ENCODE results near the gene PTPRJ. TPM values are rescaled to one million over a fixed set of nuclear protein-coding genes. Genes with fewer than 3 reads are reported as not detected.

PTPRJ gene
- total and polyA plus RNA-seq, 2 donors (not counting 1 experiment from before 2014, with no cell fraction given): 11.2 to 20.0 TPM

DNA sequence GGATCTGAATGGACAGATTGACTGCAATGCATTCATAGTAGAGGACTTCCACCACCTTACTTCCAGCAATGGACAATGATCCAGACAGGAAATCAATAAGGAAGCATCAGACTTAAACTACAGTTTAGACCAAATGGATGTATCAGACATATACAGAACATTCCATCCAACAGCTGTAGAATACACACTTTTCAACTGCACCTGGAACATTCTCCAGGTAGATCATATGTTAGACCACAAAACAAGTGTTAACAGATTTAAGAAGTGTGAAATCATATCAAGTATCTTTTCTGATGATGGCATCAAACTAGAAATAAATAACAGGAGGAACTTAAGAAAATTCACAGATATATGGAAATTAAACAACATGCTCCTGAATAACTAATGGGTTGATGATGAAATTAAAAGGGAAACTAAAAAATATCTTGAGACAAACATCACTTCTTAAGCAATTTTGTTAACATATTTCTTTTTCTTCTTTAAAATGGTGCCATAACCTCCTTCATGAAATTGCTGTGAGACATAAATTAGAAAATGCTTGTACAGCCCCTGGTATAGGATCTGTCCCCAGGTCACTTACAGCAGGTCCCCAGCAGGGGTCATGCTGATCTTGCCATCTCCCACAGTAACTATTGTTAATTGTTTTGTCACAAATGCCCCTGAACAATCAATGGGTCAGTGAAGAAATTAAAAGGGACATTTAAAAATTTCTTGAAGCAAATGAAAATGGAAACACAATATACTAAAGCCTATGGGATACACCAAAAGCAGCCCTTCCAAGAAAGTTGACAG lies 136.3 kb downstream of the PTPRJ start:
- H3K27ac Mint-ChIP-seq: no peak overlapping the region
- DNase-seq (no peak), ATAC-seq (ENCODE audit: low read depth) (peak; percentile 36)
- intact Hi-C loops (cut with micrococcal nuclease): no loop called here
- no peak overlapping the region for H3K9ac ChIP-seq (ENCODE audit: low read length)
- no peak overlapping the region for H3K27ac ChIP-seq (ENCODE audit: low read length in 2 of 2)
- peaks cover 4 to 16% (median 5%) of the 10 kb centered on the region in 3 donors for H3K9me3 ChIP-seq (ENCODE audit: control extremely low read depth in 1 of 3, control insufficient read depth in 2 of 3, insufficient read depth in 1 of 3, low read length in 2 of 3)
- peaks cover 8 to 9% of the 10 kb centered on the region in 2 donors for H3K4me1 ChIP-seq (ENCODE audit: control insufficient read depth in 2 of 2, insufficient read depth in 2 of 2, low read length in 2 of 2)
- no peaks in the 10 kb centered on the region for H3K27me3 ChIP-seq (replicated peaks in 1 of 4; ENCODE audit: control extremely low read depth in 1 of 4, control insufficient read depth in 3 of 4, insufficient read depth in 4 of 4, low read length in 3 of 4)
- ChIA-PET POLR2A (no interaction called here), CTCF (no interaction called here)
- H3K4me2 ChIP-seq (replicated peaks; ENCODE audit: low read depth, low read length, poor library complexity, severe bottlenecking): no peak overlapping the region
- no peak overlapping the region for H2AFZ ChIP-seq (ENCODE audit: insufficient read depth, low read depth, low read length, poor library complexity, severe bottlenecking)
- H3K4me3 Mint-ChIP-seq: no peak overlapping the region
- no peaks in the 10 kb centered on the region for H4K20me1 ChIP-seq (ENCODE audit: control insufficient read depth, insufficient read depth, low read length, poor library complexity, severe bottlenecking)
- H3K4me1 Mint-ChIP-seq: peaks cover 8% of the 10 kb centered on the region
- H3K4me3 ChIP-seq (ENCODE audit: control extremely low read depth in 1 of 5, extremely low read depth in 1 of 5, insufficient read depth in 1 of 5, low read depth in 2 of 5, low read length in 4 of 5): no peak overlapping the region
- H3K27me3 Mint-ChIP-seq: no peaks in the 10 kb centered on the region
- no peak for TF ChIP-seq EZH2 (IDR thresholded peaks at IDR 0.05; ENCODE audit: borderline replicate concordance, insufficient read depth, low read depth, low read length, poor library complexity, severe bottlenecking)
- TF ChIP-seq, protein P1, sequence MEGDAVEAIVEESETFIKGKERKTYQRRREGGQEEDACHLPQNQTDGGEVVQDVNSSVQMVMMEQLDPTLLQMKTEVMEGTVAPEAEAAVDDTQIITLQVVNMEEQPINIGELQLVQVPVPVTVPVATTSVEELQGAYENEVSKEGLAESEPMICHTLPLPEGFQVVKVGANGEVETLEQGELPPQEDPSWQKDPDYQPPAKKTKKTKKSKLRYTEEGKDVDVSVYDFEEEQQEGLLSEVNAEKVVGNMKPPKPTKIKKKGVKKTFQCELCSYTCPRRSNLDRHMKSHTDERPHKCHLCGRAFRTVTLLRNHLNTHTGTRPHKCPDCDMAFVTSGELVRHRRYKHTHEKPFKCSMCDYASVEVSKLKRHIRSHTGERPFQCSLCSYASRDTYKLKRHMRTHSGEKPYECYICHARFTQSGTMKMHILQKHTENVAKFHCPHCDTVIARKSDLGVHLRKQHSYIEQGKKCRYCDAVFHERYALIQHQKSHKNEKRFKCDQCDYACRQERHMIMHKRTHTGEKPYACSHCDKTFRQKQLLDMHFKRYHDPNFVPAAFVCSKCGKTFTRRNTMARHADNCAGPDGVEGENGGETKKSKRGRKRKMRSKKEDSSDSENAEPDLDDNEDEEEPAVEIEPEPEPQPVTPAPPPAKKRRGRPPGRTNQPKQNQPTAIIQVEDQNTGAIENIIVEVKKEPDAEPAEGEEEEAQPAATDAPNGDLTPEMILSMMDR (IDR thresholded peaks at IDR 0.05): peak; percentile 61
- peaks cover 4 to 16% of the 10 kb centered on the region in 2 experiments for H3K36me3 ChIP-seq (replicated peaks in 1 of 2; ENCODE audit: control extremely low read depth in 1 of 2, control insufficient read depth in 1 of 2, extremely low read depth in 1 of 2, insufficient read depth in 2 of 2, low read length in 1 of 2)
- H3K9me3 Mint-ChIP-seq (ENCODE audit: insufficient read depth): peaks cover 14% of the 10 kb centered on the region
- no peaks in the 10 kb centered on the region for H3K79me2 ChIP-seq (ENCODE audit: control insufficient read depth, insufficient read depth, low read length)

DNA sequence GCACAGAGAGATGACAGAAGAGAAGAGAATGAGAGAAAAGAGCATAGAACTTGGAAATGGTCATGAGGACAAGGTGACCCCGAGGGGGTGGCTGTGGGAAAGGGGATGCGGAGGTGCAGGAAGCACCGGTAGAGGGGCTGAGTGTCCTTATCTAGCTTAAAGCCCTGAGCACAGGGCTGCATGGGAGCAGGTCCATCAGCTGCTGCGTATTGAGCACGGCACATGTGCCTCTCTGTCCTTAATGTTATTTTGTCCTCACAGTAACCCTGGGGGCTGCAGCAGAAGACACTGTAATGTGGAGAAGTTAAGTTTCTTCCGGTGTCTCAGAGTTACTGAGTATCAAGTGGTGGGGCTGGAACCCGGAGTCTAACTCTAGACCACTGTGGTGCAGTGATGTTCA lies 141.9 kb downstream of the PTPRJ start:
- POLR2A ChIA-PET: no interaction called here

More for the DNA sequence above, 141.9 kb downstream of the PTPRJ start:
- Histone ChIP-seq H3K79me2 (ENCODE audit: control insufficient read depth, insufficient read depth, low read length) (no peaks in the 10 kb centered on the region), H3K4me3 (ENCODE audit: control extremely low read depth in 1 of 5, extremely low read depth in 1 of 5, insufficient read depth in 1 of 5, low read depth in 2 of 5, low read length in 4 of 5) (no peak overlapping the region), H2AFZ (ENCODE audit: insufficient read depth, low read depth, low read length, poor library complexity, severe bottlenecking) (no peak overlapping the region), H3K27ac (ENCODE audit: low read length in 2 of 2) (no peak overlapping the region), H3K27me3 (replicated peaks in 1 of 4; ENCODE audit: control extremely low read depth in 1 of 4, control insufficient read depth in 3 of 4, insufficient read depth in 4 of 4, low read length in 3 of 4) (no peaks in the 10 kb centered on the region), H3K9ac (ENCODE audit: low read length) (no peak overlapping the region), H3K4me2 (replicated peaks; ENCODE audit: low read depth, low read length, poor library complexity, severe bottlenecking) (no peak overlapping the region), H3K9me3 (ENCODE audit: control extremely low read depth in 1 of 3, control insufficient read depth in 2 of 3, insufficient read depth in 1 of 3, low read length in 2 of 3) (no peaks in the 10 kb centered on the region), H4K20me1 (ENCODE audit: control insufficient read depth, insufficient read depth, low read length, poor library complexity, severe bottlenecking) (no peaks in the 10 kb centered on the region), H3K4me1 (ENCODE audit: control insufficient read depth in 2 of 2, insufficient read depth in 2 of 2, low read length in 2 of 2) (peaks cover 7 to 15% of the 10 kb centered on the region in 2 donors), H3K36me3 (replicated peaks in 1 of 2; ENCODE audit: control extremely low read depth in 1 of 2, control insufficient read depth in 1 of 2, extremely low read depth in 1 of 2, insufficient read depth in 2 of 2, low read length in 1 of 2) (peaks cover 6 to 51% of the 10 kb centered on the region in 2 experiments)
- H3K4me3 Mint-ChIP-seq: no peak overlapping the region
- H3K27me3 Mint-ChIP-seq: no peaks in the 10 kb centered on the region
- no peak overlapping the region for H3K27ac Mint-ChIP-seq
- H3K4me1 Mint-ChIP-seq: peaks cover 12% of the 10 kb centered on the region
- CTCF ChIA-PET: no interaction called here
- DNase-seq (no peak), ATAC-seq (ENCODE audit: low read depth) (no peak)
- intact Hi-C loops (cut with micrococcal nuclease): no loop called here
- TF ChIP-seq EZH2 (IDR thresholded peaks at IDR 0.05; ENCODE audit: borderline replicate concordance, insufficient read depth, low read depth, low read length, poor library complexity, severe bottlenecking): no peak
- TF ChIP-seq, protein P1 (IDR thresholded peaks at IDR 0.05): no peak
- WGBS (ENCODE audit: insufficient coverage): 99% methylated on average over 7 of the region's 7 CpGs
- no peaks in the 10 kb centered on the region for H3K9me3 Mint-ChIP-seq (ENCODE audit: insufficient read depth)
